Measurements from ENCODE around the gene SMURF2. TPM values are rescaled to one million over a fixed set of nuclear protein-coding genes. Genes with fewer than 3 reads are reported as not detected.

SMURF2 gene
- total and polyA plus RNA-seq, 9 of the 15 experiments (the other 6 are each of a cell fraction or from before 2014, with no cell fraction given), result 3.8 to 22.0 (median 14.8) TPM

- Histone ChIP-seq H3K4me3 (no peak overlapping the region), H3K4me2 (ENCODE audit: insufficient read depth, low read length) (no peak overlapping the region), H3K36me3 (ENCODE audit: control insufficient read depth, insufficient read depth, low read length) (peaks cover 32% of the 10 kb centered on the region), H3K27ac (ENCODE audit: extremely low read depth, low read depth, low read length) (no peak overlapping the region), H3K4me1 (replicated peaks in 1 of 2; ENCODE audit: control insufficient read depth in 2 of 2, insufficient read depth in 2 of 2, low read length in 2 of 2) (peaks cover 6 to 14% of the 10 kb centered on the region in 2 experiments; a peak in 4 of 5 replicates), H4K20me1 (replicated peaks; ENCODE audit: control insufficient read depth, insufficient read depth, low read length) (no peaks in the 10 kb centered on the region), H3K9ac (ENCODE audit: insufficient read depth in 1 of 2, low read depth in 2 of 2, low read length in 2 of 2) (no peak overlapping the region), H3K27me3 (ENCODE audit: control insufficient read depth in 2 of 2, insufficient read depth in 2 of 2, low read length in 2 of 2) (no peaks in the 10 kb centered on the region), H3K9me1 (ENCODE audit: control insufficient read depth, insufficient read depth, low read length) (no peaks in the 10 kb centered on the region), H3K9me3 (replicated peaks; ENCODE audit: control insufficient read depth, insufficient read depth, low read depth, low read length) (no peaks in the 10 kb centered on the region), H3K79me2 (ENCODE audit: control insufficient read depth, insufficient read depth, low read length) (no peaks in the 10 kb centered on the region), H2AFZ (ENCODE audit: low read depth, low read length) (no peak overlapping the region)
- DNase-seq (ENCODE audit: extremely low read depth in 1 of 4, low spot score in 3 of 4) (no peak), FAIRE-seq (no peak), ATAC-seq (no peak)
- ChIA-PET POLR2A (no interaction called here), CTCF (ENCODE audit: low intra/inter-chr PET ratio) (no interaction called here)
- intact Hi-C loops (cut with micrococcal nuclease) (no loop called here), in situ Hi-C loops (cut with MboI) (no loop called here)
- BruUV-seq (replicated peaks), result no TSS peak
- WGBS (ENCODE audit: insufficient coverage, low coverage, missing lambda C conversion rate), result 87% methylated on average over 5 of the region's 5 CpGs
- TF ChIP-seq IFI16 (CRISPR knock-in tag; IDR thresholded peaks at IDR 0.05), result no peak
- TF ChIP-seq RBM25 (IDR thresholded peaks at IDR 0.05; ENCODE audit: low read depth, low read length, severe bottlenecking), result no peak
- TF ChIP-seq ETV6 (IDR thresholded peaks at IDR 0.05; ENCODE audit: borderline replicate concordance in 1 of 2, low read depth in 2 of 2, low read length in 1 of 2), result no peak
- TF ChIP-seq ETV6 (CRISPR knock-in tag; IDR thresholded peaks at IDR 0.05; ENCODE audit: borderline replicate concordance), result no peak
- TF ChIP-seq SLC30A9 (CRISPR knock-in tag; IDR thresholded peaks at IDR 0.05), result no peak
- TF ChIP-seq KAT8 (IDR thresholded peaks at IDR 0.05; ENCODE audit: low read depth), result no peak
- TF ChIP-seq DPF2 (IDR thresholded peaks at IDR 0.05), result no peak
- no peak for TF ChIP-seq ZSCAN32 (CRISPR knock-in tag; IDR thresholded peaks at IDR 0.05)
- TF ChIP-seq, protein P1, sequence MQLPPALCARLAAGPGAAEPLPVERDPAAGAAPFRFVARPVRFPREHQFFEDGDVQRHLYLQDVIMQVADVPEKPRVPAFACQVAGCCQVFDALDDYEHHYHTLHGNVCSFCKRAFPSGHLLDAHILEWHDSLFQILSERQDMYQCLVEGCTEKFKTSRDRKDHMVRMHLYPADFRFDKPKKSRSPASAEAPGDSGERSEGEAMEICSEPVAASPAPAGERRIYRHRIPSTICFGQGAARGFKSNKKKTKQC (CRISPR knock-in tag; IDR thresholded peaks at IDR 0.05), result no peak
- TF ChIP-seq ZNF764 (CRISPR knock-in tag; IDR thresholded peaks at IDR 0.05; ENCODE audit: low read depth), result no peak
- TF ChIP-seq MXI1 (IDR thresholded peaks at IDR 0.05; ENCODE audit: low read depth, low read length), result no peak
- TF ChIP-seq, protein P2, sequence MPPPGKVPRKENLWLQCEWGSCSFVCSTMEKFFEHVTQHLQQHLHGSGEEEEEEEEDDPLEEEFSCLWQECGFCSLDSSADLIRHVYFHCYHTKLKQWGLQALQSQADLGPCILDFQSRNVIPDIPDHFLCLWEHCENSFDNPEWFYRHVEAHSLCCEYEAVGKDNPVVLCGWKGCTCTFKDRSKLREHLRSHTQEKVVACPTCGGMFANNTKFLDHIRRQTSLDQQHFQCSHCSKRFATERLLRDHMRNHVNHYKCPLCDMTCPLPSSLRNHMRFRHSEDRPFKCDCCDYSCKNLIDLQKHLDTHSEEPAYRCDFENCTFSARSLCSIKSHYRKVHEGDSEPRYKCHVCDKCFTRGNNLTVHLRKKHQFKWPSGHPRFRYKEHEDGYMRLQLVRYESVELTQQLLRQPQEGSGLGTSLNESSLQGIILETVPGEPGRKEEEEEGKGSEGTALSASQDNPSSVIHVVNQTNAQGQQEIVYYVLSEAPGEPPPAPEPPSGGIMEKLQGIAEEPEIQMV (tag; conservative IDR thresholded peaks at IDR 0.05; ENCODE audit: low read depth), result no peak
- TF ChIP-seq NCOA6 (IDR thresholded peaks at IDR 0.05), result no peak
- TF ChIP-seq KAT7 (CRISPR knock-in tag; IDR thresholded peaks at IDR 0.05; ENCODE audit: borderline replicate concordance), result no peak
- TF ChIP-seq ZNF134 (CRISPR knock-in tag; conservative IDR thresholded peaks at IDR 0.05), result no peak
- no peak for TF ChIP-seq MAFG (tag; conservative IDR thresholded peaks at IDR 0.05)
- TF ChIP-seq MBD1 (CRISPR knock-in tag; IDR thresholded peaks at IDR 0.05), result no peak
- TF ChIP-seq MITF (IDR thresholded peaks at IDR 0.05), result no peak
These were observed 110.6 kb downstream of the SMURF2 start for GRCh38 chr17:64551461-64551860.

Measured in K562 (cell line).